ENCODE results near the gene PIEZO2. TPM values are rescaled to one million over a fixed set of nuclear protein-coding genes. Genes with fewer than 3 reads are reported as not detected.
"Not testable (repeated sequence)": the region's sequence is repeated elsewhere in the genome, so short reads cannot be mapped to it uniquely, and the experiment has no call there.

Gene PIEZO2
- total RNA-seq, 1 donor from 2014 or later, result 41.2 TPM

DNA sequence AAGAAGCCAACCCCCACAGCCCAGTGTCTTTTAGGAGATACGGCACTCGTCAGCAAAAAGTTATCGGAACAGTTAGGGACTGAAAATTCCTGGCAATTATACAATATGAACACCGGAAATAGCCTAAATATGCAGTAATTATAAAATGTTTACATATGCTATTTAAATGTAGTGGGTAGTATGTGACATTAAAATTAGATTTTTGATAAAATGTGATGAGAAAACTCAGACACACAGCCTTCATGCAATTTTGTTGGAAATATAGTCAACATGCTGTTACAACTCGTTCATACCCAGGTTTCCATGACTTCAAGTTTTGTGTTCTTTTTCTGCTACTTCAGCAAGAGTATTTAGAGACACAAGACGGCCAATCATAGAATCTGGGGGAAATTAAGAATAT lies 229.1 kb downstream of the PIEZO2 start:
- not testable (repeated sequence) for H3K9ac ChIP-seq (ENCODE audit: low read depth in 1 of 3, low read length in 3 of 3); H3K4me3 ChIP-seq (ENCODE audit: low read length in 3 of 3); H3K36me3 ChIP-seq (ENCODE audit: control insufficient read depth in 3 of 3, insufficient read depth in 3 of 3, low read length in 3 of 3); H3K27ac ChIP-seq (ENCODE audit: low read depth, low read length); H3K27me3 ChIP-seq (ENCODE audit: control insufficient read depth in 3 of 3, insufficient read depth in 3 of 3, low read length in 3 of 3); H3K4me1 ChIP-seq (ENCODE audit: control insufficient read depth in 3 of 3, insufficient read depth in 3 of 3, low read length in 3 of 3); H3K9me3 ChIP-seq (ENCODE audit: control insufficient read depth in 3 of 3, low read length in 3 of 3)

DNA sequence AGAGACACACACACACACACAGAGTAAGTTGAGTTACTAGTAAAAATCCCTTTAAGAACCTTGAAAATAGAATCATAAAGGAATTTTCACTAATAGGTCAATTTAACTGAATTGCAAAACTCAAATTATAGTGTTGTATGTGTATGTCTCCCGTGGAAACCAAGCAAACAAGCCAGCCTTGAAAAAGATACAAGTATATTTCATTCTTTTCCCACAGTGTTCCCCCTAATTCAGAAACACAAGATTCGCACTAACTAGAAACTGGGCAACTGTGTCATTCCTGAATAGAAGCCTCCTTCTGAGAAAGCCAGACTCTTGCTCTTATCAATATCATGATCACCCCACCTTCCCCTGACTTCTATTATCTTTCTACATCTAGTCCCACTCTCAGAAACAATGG lies 229.5 kb downstream of the PIEZO2 start:
- Histone ChIP-seq H3K27ac (ENCODE audit: low read depth, low read length) (no peak overlapping the region), H3K9ac (ENCODE audit: low read depth in 1 of 3, low read length in 3 of 3) (no peak overlapping the region), H3K4me1 (ENCODE audit: control insufficient read depth in 3 of 3, insufficient read depth in 3 of 3, low read length in 3 of 3) (no peaks in the 10 kb centered on the region), H3K4me3 (ENCODE audit: low read length in 3 of 3) (no peak overlapping the region), H3K27me3 (ENCODE audit: control insufficient read depth in 3 of 3, insufficient read depth in 3 of 3, low read length in 3 of 3) (no peaks in the 10 kb centered on the region), H3K9me3 (ENCODE audit: control insufficient read depth in 3 of 3, low read length in 3 of 3) (no peaks in the 10 kb centered on the region), H3K36me3 (ENCODE audit: control insufficient read depth in 3 of 3, insufficient read depth in 3 of 3, low read length in 3 of 3) (no peaks in the 10 kb centered on the region)

DNA sequence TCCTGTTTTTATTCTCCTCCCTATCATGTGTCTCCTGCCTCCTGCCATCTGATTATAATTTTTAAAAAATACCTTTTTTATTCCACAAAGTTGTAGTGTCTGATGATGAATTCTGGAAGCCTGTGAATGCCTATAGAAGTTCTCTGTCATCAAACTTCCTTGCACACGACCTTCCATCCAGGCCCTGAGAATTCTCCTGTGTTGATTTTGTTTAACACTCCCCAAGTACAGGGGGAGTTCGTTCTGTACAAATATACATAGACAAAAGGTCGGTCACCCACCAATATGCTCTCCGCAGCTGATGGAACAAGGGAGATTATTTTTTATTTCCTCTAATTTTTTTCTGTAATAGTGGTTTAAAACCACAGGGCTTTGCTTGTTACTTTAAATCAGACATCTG lies 232.5 kb downstream of the PIEZO2 start:
- H3K36me3 ChIP-seq (ENCODE audit: control insufficient read depth in 3 of 3, insufficient read depth in 3 of 3, low read length in 3 of 3), result no peaks in the 10 kb centered on the region
- no peak overlapping the region for H3K9ac ChIP-seq (ENCODE audit: low read depth in 1 of 3, low read length in 3 of 3)
- H3K4me1 ChIP-seq (ENCODE audit: control insufficient read depth in 3 of 3, insufficient read depth in 3 of 3, low read length in 3 of 3), result no peaks in the 10 kb centered on the region
- H3K4me3 ChIP-seq (ENCODE audit: low read length in 3 of 3), result no peak overlapping the region
- H3K9me3 ChIP-seq (ENCODE audit: control insufficient read depth in 3 of 3, low read length in 3 of 3), result no peaks in the 10 kb centered on the region
- H3K27ac ChIP-seq (ENCODE audit: low read depth, low read length), result no peak overlapping the region
- no peaks in the 10 kb centered on the region for H3K27me3 ChIP-seq (ENCODE audit: control insufficient read depth in 3 of 3, insufficient read depth in 3 of 3, low read length in 3 of 3)

GRCh38 chr18:10916387-10916786 lies 233.0 kb downstream of the PIEZO2 start:
- no peaks in the 10 kb centered on the region for H3K9me3 ChIP-seq (ENCODE audit: control insufficient read depth in 3 of 3, low read length in 3 of 3)
- no peak overlapping the region for H3K4me3 ChIP-seq (ENCODE audit: low read length in 3 of 3)
- H3K36me3 ChIP-seq (ENCODE audit: control insufficient read depth in 3 of 3, insufficient read depth in 3 of 3, low read length in 3 of 3), result no peaks in the 10 kb centered on the region
- H3K27me3 ChIP-seq (ENCODE audit: control insufficient read depth in 3 of 3, insufficient read depth in 3 of 3, low read length in 3 of 3), result no peaks in the 10 kb centered on the region
- no peak overlapping the region for H3K27ac ChIP-seq (ENCODE audit: low read depth, low read length)
- H3K4me1 ChIP-seq (ENCODE audit: control insufficient read depth in 3 of 3, insufficient read depth in 3 of 3, low read length in 3 of 3), result no peaks in the 10 kb centered on the region
- no peak overlapping the region for H3K9ac ChIP-seq (ENCODE audit: low read depth in 1 of 3, low read length in 3 of 3)

DNA sequence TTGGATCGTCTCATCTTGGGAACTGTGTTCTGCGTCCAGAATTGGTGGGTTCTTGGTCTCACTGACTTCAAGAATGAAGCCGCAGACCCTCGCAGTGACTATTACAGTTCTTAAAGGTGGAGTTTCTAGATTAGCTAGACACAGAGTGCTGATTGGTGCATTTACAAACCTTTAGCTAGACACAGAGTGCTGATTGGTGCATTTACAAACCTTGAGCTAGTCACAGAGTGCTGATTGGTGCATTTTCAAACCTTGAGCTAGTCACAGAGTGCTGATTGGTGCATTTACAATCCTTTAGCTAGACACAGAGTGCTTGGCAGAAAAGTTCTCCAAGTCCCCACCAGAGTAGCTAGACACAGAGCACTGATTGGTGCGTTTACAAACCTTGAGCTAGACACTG lies 233.6 kb downstream of the PIEZO2 start:
- not testable (repeated sequence) for H3K4me1 ChIP-seq (ENCODE audit: control insufficient read depth in 3 of 3, insufficient read depth in 3 of 3, low read length in 3 of 3); H3K27ac ChIP-seq (ENCODE audit: low read depth, low read length); H3K27me3 ChIP-seq (ENCODE audit: control insufficient read depth in 3 of 3, insufficient read depth in 3 of 3, low read length in 3 of 3); H3K9ac ChIP-seq (ENCODE audit: low read depth in 1 of 3, low read length in 3 of 3); H3K9me3 ChIP-seq (ENCODE audit: control insufficient read depth in 3 of 3, low read length in 3 of 3); H3K36me3 ChIP-seq (ENCODE audit: control insufficient read depth in 3 of 3, insufficient read depth in 3 of 3, low read length in 3 of 3); H3K4me3 ChIP-seq (ENCODE audit: low read length in 3 of 3)

- H3K4me3 ChIP-seq (ENCODE audit: low read length in 3 of 3); H3K36me3 ChIP-seq (ENCODE audit: control insufficient read depth in 3 of 3, insufficient read depth in 3 of 3, low read length in 3 of 3); H3K4me1 ChIP-seq (ENCODE audit: control insufficient read depth in 3 of 3, insufficient read depth in 3 of 3, low read length in 3 of 3); H3K27me3 ChIP-seq (ENCODE audit: control insufficient read depth in 3 of 3, insufficient read depth in 3 of 3, low read length in 3 of 3); H3K27ac ChIP-seq (ENCODE audit: low read depth, low read length); H3K9me3 ChIP-seq (ENCODE audit: control insufficient read depth in 3 of 3, low read length in 3 of 3); H3K9ac ChIP-seq (ENCODE audit: low read depth in 1 of 3, low read length in 3 of 3): not testable (repeated sequence)
These were observed 234.8 kb downstream of the PIEZO2 start for GRCh38 chr18:10914610-10915009.

DNA sequence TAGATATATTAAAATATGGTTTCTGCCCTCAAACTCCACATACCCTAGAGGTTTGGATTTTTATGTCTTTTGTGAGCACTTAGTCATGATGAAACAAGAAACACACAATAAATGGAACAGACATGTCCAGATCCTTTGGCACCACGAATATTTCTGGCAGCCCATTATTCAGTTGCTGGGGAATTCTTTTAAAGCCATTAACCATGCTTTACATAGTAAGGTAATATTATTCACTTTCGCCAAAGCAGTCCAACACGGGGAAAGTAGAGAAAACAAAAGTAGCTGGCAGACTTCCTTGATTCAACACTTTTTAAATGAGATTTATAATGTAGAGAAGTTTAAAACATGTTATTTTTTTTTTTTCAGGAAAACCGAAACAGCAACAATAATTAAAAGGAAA lies 235.4 kb downstream of the PIEZO2 start:
- H3K4me1 ChIP-seq (ENCODE audit: control insufficient read depth in 3 of 3, insufficient read depth in 3 of 3, low read length in 3 of 3), result no peaks in the 10 kb centered on the region
- no peaks in the 10 kb centered on the region for H3K27me3 ChIP-seq (ENCODE audit: control insufficient read depth in 3 of 3, insufficient read depth in 3 of 3, low read length in 3 of 3)
- no peak overlapping the region for H3K9ac ChIP-seq (ENCODE audit: low read depth in 1 of 3, low read length in 3 of 3)
- H3K36me3 ChIP-seq (ENCODE audit: control insufficient read depth in 3 of 3, insufficient read depth in 3 of 3, low read length in 3 of 3), result no peaks in the 10 kb centered on the region
- H3K9me3 ChIP-seq (ENCODE audit: control insufficient read depth in 3 of 3, low read length in 3 of 3), result no peaks in the 10 kb centered on the region
- H3K4me3 ChIP-seq (ENCODE audit: low read length in 3 of 3), result no peak overlapping the region
- H3K27ac ChIP-seq (ENCODE audit: low read depth, low read length), result no peak overlapping the region

GRCh38 chr18:10912790-10913545 lies 236.4 kb downstream of the PIEZO2 start:
- H3K27ac ChIP-seq (ENCODE audit: low read depth, low read length), result no peak overlapping the region

DNA sequence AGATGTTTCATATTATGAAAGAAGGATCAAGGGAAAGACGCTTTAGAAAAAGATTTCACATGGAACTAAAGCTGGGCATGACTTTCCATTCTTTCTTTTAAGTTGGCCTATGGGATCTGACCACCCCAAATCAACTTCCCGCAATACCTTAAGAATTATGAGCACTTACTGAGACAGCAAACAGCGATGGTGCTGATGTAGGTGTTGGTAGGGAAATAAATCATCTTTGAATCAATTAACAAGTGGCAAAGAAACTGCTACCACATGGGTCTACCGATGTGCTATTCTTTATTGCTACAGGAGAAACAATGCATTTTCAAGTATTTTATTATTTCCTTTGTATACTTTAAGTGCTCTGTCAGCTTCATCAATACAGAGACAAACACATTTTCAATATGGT lies 239.6 kb downstream of the PIEZO2 start:
- Histone ChIP-seq H3K36me3 (ENCODE audit: control insufficient read depth in 3 of 3, insufficient read depth in 3 of 3, low read length in 3 of 3) (no peaks in the 10 kb centered on the region), H3K27ac (ENCODE audit: low read depth, low read length) (no peak overlapping the region)

More at GRCh38 chr18:10912790-10913545, 236.4 kb downstream of the PIEZO2 start:
- Histone ChIP-seq H3K4me1 (ENCODE audit: control insufficient read depth in 3 of 3, insufficient read depth in 3 of 3, low read length in 3 of 3) (no peaks in the 10 kb centered on the region), H3K9me3 (ENCODE audit: control insufficient read depth in 3 of 3, low read length in 3 of 3) (no peaks in the 10 kb centered on the region), H3K9ac (ENCODE audit: low read depth in 1 of 3, low read length in 3 of 3) (no peak overlapping the region), H3K4me3 (ENCODE audit: low read length in 3 of 3) (no peak overlapping the region), H3K27me3 (ENCODE audit: control insufficient read depth in 3 of 3, insufficient read depth in 3 of 3, low read length in 3 of 3) (no peaks in the 10 kb centered on the region), H3K36me3 (ENCODE audit: control insufficient read depth in 3 of 3, insufficient read depth in 3 of 3, low read length in 3 of 3) (no peaks in the 10 kb centered on the region)

GRCh38 chr18:10908760-10909159 lies 240.6 kb downstream of the PIEZO2 start:
- Histone ChIP-seq H3K27ac (ENCODE audit: low read depth, low read length) (no peak overlapping the region), H3K9ac (ENCODE audit: low read depth in 1 of 3, low read length in 3 of 3) (no peak overlapping the region), H3K4me1 (ENCODE audit: control insufficient read depth in 3 of 3, insufficient read depth in 3 of 3, low read length in 3 of 3) (no peaks in the 10 kb centered on the region), H3K27me3 (ENCODE audit: control insufficient read depth in 3 of 3, insufficient read depth in 3 of 3, low read length in 3 of 3) (no peaks in the 10 kb centered on the region), H3K36me3 (ENCODE audit: control insufficient read depth in 3 of 3, insufficient read depth in 3 of 3, low read length in 3 of 3) (no peaks in the 10 kb centered on the region), H3K9me3 (ENCODE audit: control insufficient read depth in 3 of 3, low read length in 3 of 3) (no peaks in the 10 kb centered on the region), H3K4me3 (ENCODE audit: low read length in 3 of 3) (no peak overlapping the region)

More for the DNA sequence above, 239.6 kb downstream of the PIEZO2 start:
- Histone ChIP-seq H3K9ac (ENCODE audit: low read depth in 1 of 3, low read length in 3 of 3) (no peak overlapping the region), H3K27me3 (ENCODE audit: control insufficient read depth in 3 of 3, insufficient read depth in 3 of 3, low read length in 3 of 3) (no peaks in the 10 kb centered on the region), H3K9me3 (ENCODE audit: control insufficient read depth in 3 of 3, low read length in 3 of 3) (no peaks in the 10 kb centered on the region), H3K4me3 (ENCODE audit: low read length in 3 of 3) (no peak overlapping the region), H3K4me1 (ENCODE audit: control insufficient read depth in 3 of 3, insufficient read depth in 3 of 3, low read length in 3 of 3) (no peaks in the 10 kb centered on the region)
